Astrocyte of the cerebellum (primary cell): Measurements from ENCODE around the gene RANBP3.
"Not testable (repeated sequence)": the region's sequence is repeated elsewhere in the genome, so short reads cannot be mapped to it uniquely, and the experiment has no call there.

ENCODE experiments used
- DNase-seq: peaks from one replicate; pipeline ENCODE4 v3.0.0-alpha.2; 2011; ENCODE audit warnings: low read depth
- H3K4me3 ChIP-seq: 2 replicates; pipeline ENCODE4 v1.5.1; 2011; ENCODE audit warnings: mild to moderate bottlenecking, low read depth, low read length, moderate library complexity
- CTCF ChIP-seq: IDR thresholded peaks from 2 replicates; pipeline ENCODE4 v1.5.1; 2012; ENCODE audit warnings: low read length, low read depth, moderate library complexity, mild to moderate bottlenecking; ENCODE audit errors: missing control alignments
- in situ Hi-C: cut with HindIII; loops from 2 replicates; pipeline ENCODE4 v1.10.0; 2017; ENCODE audit warnings: low sequenced_read_pairs

Gene RANBP3

GRCh38 chr19:5889288-5889971, 88.5 kb downstream of the RANBP3 start:
- in situ Hi-C loops, result no loop called here
- no peak for TF ChIP-seq CTCF
- DNase-seq, result no peak
- H3K4me3 ChIP-seq, result no peak overlapping the region

- not testable (repeated sequence) for DNase-seq, H3K4me3 ChIP-seq
Measured at GRCh38 chr19:5884065-5884811, 93.7 kb downstream of the RANBP3 start.

GRCh38 chr19:5883157-5883873, 94.6 kb downstream of the RANBP3 start:
- H3K4me3 ChIP-seq, in situ Hi-C loops, DNase-seq: not testable (repeated sequence)

More at GRCh38 chr19:5884065-5884811, 93.7 kb downstream of the RANBP3 start:
- in situ Hi-C loops, result not testable (repeated sequence)

GRCh38 chr19:5882421-5882968, 95.4 kb downstream of the RANBP3 start:
- DNase-seq, result no peak
- no peak overlapping the region for H3K4me3 ChIP-seq
- no peak for TF ChIP-seq CTCF
- in situ Hi-C loops, result no loop called here

- no peak for TF ChIP-seq CTCF
- no peak for DNase-seq
- H3K4me3 ChIP-seq, result no peak overlapping the region
- in situ Hi-C loops, result no loop called here
Measured at GRCh38 chr19:5881543-5882299, 96.2 kb downstream of the RANBP3 start.

GRCh38 chr19:5880604-5881078, 97.3 kb downstream of the RANBP3 start:
- in situ Hi-C loops, result no loop called here
- TF ChIP-seq CTCF, result no peak
- no peak for DNase-seq
- no peak overlapping the region for H3K4me3 ChIP-seq

GRCh38 chr19:5880196-5880595, 97.7 kb downstream of the RANBP3 start:
- DNase-seq, result no peak
- in situ Hi-C loops, result no loop called here
- TF ChIP-seq CTCF, result no peak
- H3K4me3 ChIP-seq, result no peak overlapping the region
